ENCODE results near the gene SLC66A2.

GRCh38 chr18:79988071-79988450 is 36.6 kb upstream of the SLC66A2 start:
- TF ChIP-seq CTCF (IDR thresholded peaks at IDR 0.05 in 8 of 11, conservative IDR thresholded peaks at IDR 0.05 in 3 of 11) (peak in 7 of 11 experiments; percentile 15 to 54 (median 38)), POLR2A (IDR thresholded peaks at IDR 0.05) (no peak)
